SU-DHL-6 (cell line): ENCODE results near the gene UBAC2.

ENCODE experiments used
- H2AFZ ChIP-seq: fragments of 200-600 bp; sonication (generic); 2 replicates; pipeline ENCODE4 v1.6.1; 2014; ENCODE audit warnings: low read depth, mild to moderate bottlenecking, moderate library complexity, mixed read lengths, antibody characterized with exemption, low read length; ENCODE audit not compliant: severe bottlenecking
- H3F3A ChIP-seq: fragments of 200-600 bp; shearing (Covaris generic); 2 replicates; pipeline ENCODE4 v1.6.0; 2016; ENCODE audit warnings: antibody characterized with exemption, mild to moderate bottlenecking; ENCODE audit not compliant: insufficient read depth
- H3K27ac ChIP-seq: fragments of 200-600 bp; sonication (generic); 2 replicates; pipeline ENCODE4 v1.5.1; 2016; ENCODE audit warnings: low read depth, mild to moderate bottlenecking, low read length, moderate library complexity, mixed read lengths
- H3K27me3 ChIP-seq: fragments of 200-600 bp; sonication (generic), shearing (Covaris generic); 2 replicates; pipeline ENCODE4 v1.6.0; 2014; ENCODE audit warnings: mild to moderate bottlenecking, low read length
- H3K36me3 ChIP-seq: fragments of 200-600 bp; sonication (generic); 2 replicates; pipeline ENCODE4 v1.6.1; 2014; ENCODE audit warnings: mild to moderate bottlenecking, low read length, mixed read lengths
- H3K4me2 ChIP-seq: fragments of 300-600, 200-600 bp; shearing (Covaris generic), sonication (generic); 2 replicates; pipeline ENCODE4 v1.6.0; 2014; ENCODE audit warnings: low read length, low read depth, mild to moderate bottlenecking; ENCODE audit not compliant: poor library complexity, severe bottlenecking
- H3K4me3 ChIP-seq: fragments of 200-600 bp; sonication (generic); 2 replicates; pipeline ENCODE4 v1.5.1; 2014; ENCODE audit warnings: antibody characterized with exemption, low read length, mild to moderate bottlenecking, mixed read lengths; ENCODE audit not compliant: insufficient read depth, poor library complexity, severe bottlenecking
- H3K79me2 ChIP-seq: fragments of 200-600 bp; sonication (generic); 2 replicates; pipeline ENCODE4 v1.6.1; 2014; ENCODE audit warnings: mild to moderate bottlenecking, low read length, moderate library complexity; ENCODE audit not compliant: insufficient read depth
- H3K9ac ChIP-seq: fragments of 200-600 bp; sonication (generic); 2 replicates; pipeline ENCODE4 v1.7.0; 2014; ENCODE audit warnings: mild to moderate bottlenecking, low read length
- H3K9me2 ChIP-seq: fragments of 200-600 bp; sonication (generic); replicated peaks from 2 replicates; pipeline ENCODE4 v1.6.1; 2014; ENCODE audit warnings: low read length; ENCODE audit not compliant: insufficient read depth
- H3K9me3 ChIP-seq: fragments of 200-600 bp; sonication (generic); 2 replicates; pipeline ENCODE4 v1.6.1; 2014; ENCODE audit warnings: low read length, mixed read lengths; ENCODE audit not compliant: insufficient read depth
- H4K20me1 ChIP-seq: fragments of 200-600 bp; sonication (generic); 2 replicates; pipeline ENCODE4 v1.6.1; 2014; ENCODE audit warnings: low read depth, mild to moderate bottlenecking, antibody characterized with exemption, low read length, moderate library complexity, mixed read lengths
- EZH2phosphoT487 ChIP-seq: fragments of 200-600 bp; sonication (generic), shearing (Covaris generic); conservative IDR thresholded peaks from 2 replicates; pipeline ENCODE4 v1.6.1; 2018; ENCODE audit warnings: mild to moderate bottlenecking, antibody characterized with exemption, low read length, moderate library complexity, mixed read lengths
- TF ChIP-seq, protein P1 (sequence below): fragments of 200-600 bp; sonication (generic); IDR thresholded peaks from one replicate; pipeline ENCODE4 v1.5.1; 2017; ENCODE audit warnings: antibody characterized with exemption, mild to moderate bottlenecking, low read length, moderate library complexity; ENCODE audit not compliant: insufficient read depth, poor library complexity, severe bottlenecking

The UBAC2 gene

DNA sequence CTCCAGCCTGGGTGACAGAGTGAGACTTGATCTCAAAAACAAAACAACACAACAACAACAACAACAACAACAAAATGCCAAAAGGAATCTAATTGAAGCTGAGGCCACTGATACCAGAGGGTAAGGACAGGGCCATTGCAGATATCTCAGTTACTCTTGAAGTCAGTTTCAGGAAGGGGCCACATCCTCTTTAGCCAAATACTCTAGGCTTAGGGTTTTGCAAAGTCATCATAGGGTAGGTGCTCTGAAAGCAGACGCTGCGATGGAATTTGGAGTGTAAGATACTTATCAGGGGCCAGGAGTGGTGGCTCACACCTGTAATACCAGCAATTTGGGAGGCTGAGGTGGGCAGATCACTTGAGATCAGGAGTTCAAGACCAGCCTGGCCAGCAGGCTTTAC lies 46.6 kb upstream of the UBAC2 start:
- H2AFZ ChIP-seq, result no peak overlapping the region
- H3K9me3 ChIP-seq, result no peaks in the 10 kb centered on the region
- no peak overlapping the region for H3K4me2 ChIP-seq
- no peaks in the 10 kb centered on the region for H3F3A ChIP-seq
- no peaks in the 10 kb centered on the region for H3K36me3 ChIP-seq
- H3K79me2 ChIP-seq, result no peaks in the 10 kb centered on the region
- no peak overlapping the region for H3K27ac ChIP-seq
- H3K9me2 ChIP-seq, result no peaks in the 10 kb centered on the region
- no peak overlapping the region for H3K4me3 ChIP-seq
- no peaks in the 10 kb centered on the region for H4K20me1 ChIP-seq
- no peaks in the 10 kb centered on the region for H3K27me3 ChIP-seq
- TF ChIP-seq, protein P1, sequence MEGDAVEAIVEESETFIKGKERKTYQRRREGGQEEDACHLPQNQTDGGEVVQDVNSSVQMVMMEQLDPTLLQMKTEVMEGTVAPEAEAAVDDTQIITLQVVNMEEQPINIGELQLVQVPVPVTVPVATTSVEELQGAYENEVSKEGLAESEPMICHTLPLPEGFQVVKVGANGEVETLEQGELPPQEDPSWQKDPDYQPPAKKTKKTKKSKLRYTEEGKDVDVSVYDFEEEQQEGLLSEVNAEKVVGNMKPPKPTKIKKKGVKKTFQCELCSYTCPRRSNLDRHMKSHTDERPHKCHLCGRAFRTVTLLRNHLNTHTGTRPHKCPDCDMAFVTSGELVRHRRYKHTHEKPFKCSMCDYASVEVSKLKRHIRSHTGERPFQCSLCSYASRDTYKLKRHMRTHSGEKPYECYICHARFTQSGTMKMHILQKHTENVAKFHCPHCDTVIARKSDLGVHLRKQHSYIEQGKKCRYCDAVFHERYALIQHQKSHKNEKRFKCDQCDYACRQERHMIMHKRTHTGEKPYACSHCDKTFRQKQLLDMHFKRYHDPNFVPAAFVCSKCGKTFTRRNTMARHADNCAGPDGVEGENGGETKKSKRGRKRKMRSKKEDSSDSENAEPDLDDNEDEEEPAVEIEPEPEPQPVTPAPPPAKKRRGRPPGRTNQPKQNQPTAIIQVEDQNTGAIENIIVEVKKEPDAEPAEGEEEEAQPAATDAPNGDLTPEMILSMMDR, result no peak
- TF ChIP-seq EZH2phosphoT487, result no peak
- no peak overlapping the region for H3K9ac ChIP-seq

DNA sequence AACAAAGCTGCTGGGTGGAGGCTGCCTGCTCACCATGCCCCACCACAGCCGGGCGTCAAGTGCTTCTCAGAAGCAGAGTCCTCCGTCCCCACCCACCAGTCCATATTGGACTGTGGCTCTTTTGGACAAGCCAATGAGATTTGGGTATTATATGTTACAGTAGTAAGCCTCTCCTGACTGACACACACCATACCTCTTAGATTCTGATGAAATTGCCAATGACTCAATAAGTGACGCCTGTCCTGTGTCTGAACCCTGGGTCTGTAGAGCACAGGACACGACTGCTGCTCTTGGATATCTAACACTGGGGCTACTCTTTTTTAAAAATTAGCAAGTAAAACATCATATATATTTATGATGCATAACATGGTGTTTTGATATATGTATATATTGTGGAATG lies 44.8 kb upstream of the UBAC2 start:
- no peaks in the 10 kb centered on the region for H3K36me3 ChIP-seq
- no peak overlapping the region for H2AFZ ChIP-seq
- H3K9me3 ChIP-seq, result no peaks in the 10 kb centered on the region
- H3F3A ChIP-seq, result no peaks in the 10 kb centered on the region
- H3K9me2 ChIP-seq, result no peaks in the 10 kb centered on the region
- H3K4me2 ChIP-seq, result no peak overlapping the region
- no peaks in the 10 kb centered on the region for H3K79me2 ChIP-seq
- no peaks in the 10 kb centered on the region for H4K20me1 ChIP-seq
- H3K9ac ChIP-seq, result no peak overlapping the region
- no peak overlapping the region for H3K27ac ChIP-seq
- H3K4me3 ChIP-seq, result no peak overlapping the region
- TF ChIP-seq EZH2phosphoT487, result no peak
- TF ChIP-seq, protein P1, result no peak
- H3K27me3 ChIP-seq, result no peaks in the 10 kb centered on the region

DNA sequence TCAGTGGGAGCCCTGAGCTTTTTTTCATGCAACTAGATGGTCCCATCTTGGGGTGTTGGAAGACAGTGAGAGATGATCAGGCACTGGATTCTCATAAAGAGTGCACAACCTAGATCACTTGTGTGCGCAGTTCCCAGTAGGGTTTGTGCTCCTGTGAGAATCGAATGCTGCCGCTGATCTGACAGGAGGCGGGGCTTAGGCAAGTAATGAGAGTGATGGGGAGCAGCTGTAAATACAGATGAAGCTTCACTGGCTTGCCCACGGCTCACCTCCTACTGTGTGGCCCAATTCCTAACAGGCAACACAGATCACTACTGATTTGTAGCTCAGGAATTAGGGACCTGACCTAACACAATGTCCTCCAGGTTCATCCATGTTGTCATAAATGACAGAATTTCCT lies 43.6 kb upstream of the UBAC2 start:
- H3F3A ChIP-seq, result no peaks in the 10 kb centered on the region
- TF ChIP-seq EZH2phosphoT487, result no peak
- TF ChIP-seq, protein P1, result no peak
- no peak overlapping the region for H3K4me3 ChIP-seq
- no peak overlapping the region for H2AFZ ChIP-seq
- H3K27ac ChIP-seq, result no peak overlapping the region
- no peak overlapping the region for H3K4me2 ChIP-seq
- H3K79me2 ChIP-seq, result no peaks in the 10 kb centered on the region
- H3K9me2 ChIP-seq, result no peaks in the 10 kb centered on the region
- H3K36me3 ChIP-seq, result no peaks in the 10 kb centered on the region
- H3K27me3 ChIP-seq, result no peaks in the 10 kb centered on the region
- H3K9ac ChIP-seq, result no peak overlapping the region
- H3K9me3 ChIP-seq, result no peaks in the 10 kb centered on the region
- H4K20me1 ChIP-seq, result no peaks in the 10 kb centered on the region
